Neuronal stem cell (in vitro differentiated cells): ENCODE data around the gene PRXL2A.

ENCODE experiments used
- DNase-seq: peaks from one replicate; pipeline ENCODE4 v3.0.0-alpha.2; 2013; ENCODE audit warnings: low spot score
- H2AFZ ChIP-seq: one replicate; pipeline ENCODE4 v1.6.1; 2013; ENCODE audit warnings: mild to moderate bottlenecking, low read length, inconsistent platforms
- H2AK5ac ChIP-seq: 2 replicates; pipeline ENCODE4 v1.6.1; 2013; ENCODE audit warnings: low read depth, mild to moderate bottlenecking, inconsistent platforms, low read length, moderate library complexity, mixed read lengths
- H2BK120ac ChIP-seq: 2 replicates; pipeline ENCODE4 v1.6.1; 2013; ENCODE audit warnings: low read depth, mild to moderate bottlenecking, inconsistent platforms, low read length, moderate library complexity, mixed read lengths
- H2BK12ac ChIP-seq: one replicate; pipeline ENCODE4 v1.6.1; 2013; ENCODE audit warnings: low read length, inconsistent platforms
- H2BK15ac ChIP-seq: 2 replicates; pipeline ENCODE4 v1.6.1; 2013; ENCODE audit warnings: mild to moderate bottlenecking, low read length, inconsistent platforms, mixed read lengths
- H2BK5ac ChIP-seq: one replicate; pipeline ENCODE4 v1.6.1; 2013; ENCODE audit warnings: inconsistent platforms, mild to moderate bottlenecking, low read length, moderate library complexity
- H3K14ac ChIP-seq: one replicate; pipeline ENCODE4 v1.6.1; 2013; ENCODE audit warnings: low read length, inconsistent platforms
- H3K18ac ChIP-seq: 2 replicates; pipeline ENCODE4 v1.6.1; 2013; ENCODE audit warnings: low read length, inconsistent platforms
- H3K23ac ChIP-seq: 2 replicates; pipeline ENCODE4 v1.6.1; 2013; ENCODE audit warnings: low read depth, mild to moderate bottlenecking, mixed read lengths, low read length, inconsistent platforms; ENCODE audit not compliant: poor library complexity
- H3K27ac ChIP-seq: replicated peaks from 3 replicates; pipeline ENCODE4 v1.5.1; 2013; ENCODE audit warnings: low read length, inconsistent platforms
- H3K27me3 ChIP-seq, 3 experiments: 2 replicates each; pipeline ENCODE4 v1.6.1; 2013; ENCODE audit warnings: low read length in 3 of 3, mild to moderate bottlenecking in 2 of 3, inconsistent platforms in 1 of 3, low read depth in 1 of 3, mixed read lengths in 1 of 3, moderate library complexity in 1 of 3; ENCODE audit not compliant: control insufficient read depth in 3 of 3, insufficient read depth in 3 of 3
- H3K36me3 ChIP-seq, 2 donors: replicated peaks in 1 of 2; 2 replicates each; pipeline ENCODE4 v1.6.1; 2013; ENCODE audit warnings: low read length in 2 of 2; ENCODE audit not compliant: control insufficient read depth in 2 of 2, insufficient read depth in 2 of 2
- H3K4ac ChIP-seq: 2 replicates; pipeline ENCODE4 v1.6.1; 2013; ENCODE audit warnings: inconsistent platforms, mild to moderate bottlenecking, low read length, moderate library complexity
- H3K4me1 ChIP-seq, 2 donors: 1 replicate in 1 of 2; 2 replicates in 1 of 2; pipeline ENCODE4 v1.6.1; 2013; ENCODE audit warnings: low read length in 2 of 2, low read depth in 1 of 2; ENCODE audit not compliant: control insufficient read depth in 2 of 2, insufficient read depth in 1 of 2
- H3K4me2 ChIP-seq: one replicate; pipeline ENCODE4 v1.6.1; 2013; ENCODE audit warnings: mild to moderate bottlenecking, low read length, inconsistent platforms; ENCODE audit not compliant: insufficient read depth, poor library complexity, severe bottlenecking
- H3K4me3 ChIP-seq, 2 donors: 2 replicates each; pipeline ENCODE4 v1.5.1; 2013; ENCODE audit warnings: low read length in 2 of 2, mild to moderate bottlenecking in 2 of 2, inconsistent platforms in 1 of 2, moderate library complexity in 1 of 2
- H3K79me1 ChIP-seq: one replicate; pipeline ENCODE4 v1.6.1; 2013; ENCODE audit warnings: low read depth, mild to moderate bottlenecking, inconsistent platforms, low read length, moderate library complexity
- H3K9ac ChIP-seq: one replicate; pipeline ENCODE4 v1.6.1; 2013; ENCODE audit warnings: mild to moderate bottlenecking, low read depth, low read length, inconsistent platforms; ENCODE audit not compliant: poor library complexity
- H3K9me3 ChIP-seq, 2 donors: replicated peaks in 1 of 2; 2 replicates each; pipeline versions ENCODE3 to v1.6.1; 2013; ENCODE audit warnings: low read length in 2 of 2, mild to moderate bottlenecking in 2 of 2, inconsistent platforms in 1 of 2, low read depth in 1 of 2, mixed read lengths in 1 of 2, moderate library complexity in 1 of 2; ENCODE audit not compliant: control insufficient read depth in 2 of 2, insufficient read depth in 1 of 2
- H4K8ac ChIP-seq: one replicate; pipeline ENCODE4 v1.6.1; 2013; ENCODE audit warnings: low read depth, mild to moderate bottlenecking, inconsistent platforms, low read length, moderate library complexity
- H4K91ac ChIP-seq: one replicate; pipeline ENCODE4 v1.6.1; 2013; ENCODE audit warnings: low read length, low read depth, mild to moderate bottlenecking, inconsistent platforms; ENCODE audit not compliant: poor library complexity
- WGBS, 2 donors: extraction: QIAGEN DNeasy Blood & Tissue Kit; methylation state at CpG; one replicate each; pipeline ENCODE4 v1.1.7; 2013; ENCODE audit warnings: missing lambda C conversion rate in 2 of 2, mixed read lengths in 1 of 2; ENCODE audit not compliant: insufficient read length in 2 of 2, insufficient replicate concordance in 1 of 2; ENCODE audit errors: extremely low coverage in 2 of 2; 5-methylcytosine and 5-hydroxymethylcytosine counted together

The PRXL2A gene

GRCh38 chr10:80454513-80455460, 46.4 kb downstream of the PRXL2A start:
- peak overlapping the region; percentile 4 for H3K4ac ChIP-seq
- H3K4me1 ChIP-seq, result peaks cover 22 to 30% of the 10 kb centered on the region in 2 donors

GRCh38 chr10:80455461-80456349, 47.4 kb downstream of the PRXL2A start:
- peak overlapping the region; percentile 94 for H3K9ac ChIP-seq
- no peak for DNase-seq
- no peak overlapping the region for H2BK120ac ChIP-seq
- H3K36me3 ChIP-seq, result peaks cover 0 to 24% of the 10 kb centered on the region in 2 donors
- peak overlapping the region; percentile 62 for H2BK15ac ChIP-seq
- no peak overlapping the region for H4K8ac ChIP-seq
- no peak overlapping the region for H2BK12ac ChIP-seq
- no peaks in the 10 kb centered on the region for H3K27me3 ChIP-seq
- H3K79me1 ChIP-seq, result peaks cover 14% of the 10 kb centered on the region
- peak overlapping the region; percentile 8 for H3K4ac ChIP-seq
- peaks cover 28 to 35% of the 10 kb centered on the region in 2 donors for H3K4me1 ChIP-seq
- H3K23ac ChIP-seq, result peak overlapping the region; percentile 16
- peak overlapping the region; percentile 76 for H3K14ac ChIP-seq
- H2AFZ ChIP-seq, result no peak overlapping the region
- peaks cover 0 to 2% of the 10 kb centered on the region in 2 donors for H3K9me3 ChIP-seq
- H3K27ac ChIP-seq, result no peak overlapping the region
- peak overlapping the region; percentile 76 for H3K4me2 ChIP-seq
- no peak overlapping the region for H2BK5ac ChIP-seq
- no peak overlapping the region for H4K91ac ChIP-seq
- WGBS, 2 donors, result no CpG with 5 or more reads among the region's 13 CpGs
- H3K18ac ChIP-seq, result peak overlapping the region; percentile 97
- no peak overlapping the region for H2AK5ac ChIP-seq
- peak overlapping the region; percentile 95 to 99 for H3K4me3 ChIP-seq

More at GRCh38 chr10:80454513-80455460, 46.4 kb downstream of the PRXL2A start:
- H2BK5ac ChIP-seq, result peak overlapping the region; percentile 87
- peak overlapping the region; percentile 25 for H2BK12ac ChIP-seq
- H4K91ac ChIP-seq, result no peak overlapping the region
- peak overlapping the region; percentile 94 for H3K9ac ChIP-seq
- peak overlapping the region; percentile 82 for H2AK5ac ChIP-seq
- H2BK120ac ChIP-seq, result peak overlapping the region; percentile 65
- peak overlapping the region; percentile 78 for H3K27ac ChIP-seq
- H2AFZ ChIP-seq, result peak overlapping the region; percentile 91
- peak overlapping the region; percentile 76 for H3K4me2 ChIP-seq
- H3K27me3 ChIP-seq, result no peaks in the 10 kb centered on the region
- H3K36me3 ChIP-seq, result peaks cover 0 to 24% of the 10 kb centered on the region in 2 donors
- WGBS, 2 donors, result no CpG with 5 or more reads among the region's 81 CpGs
- H3K9me3 ChIP-seq, result peaks cover 0 to 2% of the 10 kb centered on the region in 2 donors
- DNase-seq, result no peak
- peak overlapping the region; percentile 62 for H2BK15ac ChIP-seq
- peak overlapping the region; percentile 76 for H3K14ac ChIP-seq
- peak overlapping the region; percentile 97 for H3K18ac ChIP-seq
- peaks cover 12% of the 10 kb centered on the region for H3K79me1 ChIP-seq
- peak overlapping the region; percentile 95 to 99 for H3K4me3 ChIP-seq
- H4K8ac ChIP-seq, result no peak overlapping the region
- peak overlapping the region; percentile 49 for H3K23ac ChIP-seq

- WGBS, 2 donors, result no CpG with 5 or more reads among the region's 8 CpGs
Observed at GRCh38 chr10:80457554-80458262, 49.4 kb downstream of the PRXL2A start.

More at GRCh38 chr10:80457554-80458262, 49.4 kb downstream of the PRXL2A start:
- Histone ChIP-seq H3K36me3 (peaks cover 0 to 24% of the 10 kb centered on the region in 2 donors), H2AFZ (no peak overlapping the region), H3K27ac (no peak overlapping the region), H3K4ac (no peak overlapping the region), H3K4me1 (peaks cover 44 to 52% of the 10 kb centered on the region in 2 donors), H2BK12ac (no peak overlapping the region), H3K9ac (no peak overlapping the region), H4K8ac (no peak overlapping the region), H2AK5ac (no peak overlapping the region), H3K79me1 (peaks cover 18% of the 10 kb centered on the region), H3K27me3 (no peaks in the 10 kb centered on the region), H4K91ac (no peak overlapping the region), H3K4me2 (no peak overlapping the region), H3K18ac (no peak overlapping the region), H3K9me3 (no peaks in the 10 kb centered on the region), H3K4me3 (no peak overlapping the region), H3K23ac (no peak overlapping the region), H2BK15ac (no peak overlapping the region), H3K14ac (no peak overlapping the region), H2BK5ac (no peak overlapping the region), H2BK120ac (no peak overlapping the region)
- DNase-seq, result no peak
